Measurements from ENCODE around the gene VARS2.
"Not testable (repeated sequence)": the region's sequence is repeated elsewhere in the genome, so short reads cannot be mapped to it uniquely, and the experiment has no call there.

DNA sequence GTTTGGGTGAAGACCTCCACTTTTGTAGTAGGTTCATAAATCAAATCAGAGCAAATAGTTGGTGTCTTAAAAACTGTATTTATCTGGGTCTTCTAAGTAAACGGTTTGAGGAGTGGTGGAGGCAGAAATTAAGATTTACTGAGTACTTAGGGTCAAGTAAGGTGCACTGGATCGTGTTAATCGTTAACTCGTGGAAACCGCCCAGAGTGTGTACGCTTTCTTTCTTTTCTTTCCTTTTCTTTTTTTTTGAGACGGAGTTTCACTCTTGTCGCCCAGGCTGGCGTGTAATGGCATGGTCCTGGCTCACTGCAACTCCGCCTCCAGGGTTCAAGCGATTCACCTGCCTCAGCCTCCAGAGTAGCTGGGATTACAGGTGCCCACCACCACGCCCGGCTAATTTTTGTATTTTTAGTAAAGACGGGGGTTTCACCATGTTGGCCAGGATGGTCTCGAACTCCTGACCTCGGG is 6.7 kb upstream of the VARS2 start:
- TF ChIP-seq, protein P1, sequence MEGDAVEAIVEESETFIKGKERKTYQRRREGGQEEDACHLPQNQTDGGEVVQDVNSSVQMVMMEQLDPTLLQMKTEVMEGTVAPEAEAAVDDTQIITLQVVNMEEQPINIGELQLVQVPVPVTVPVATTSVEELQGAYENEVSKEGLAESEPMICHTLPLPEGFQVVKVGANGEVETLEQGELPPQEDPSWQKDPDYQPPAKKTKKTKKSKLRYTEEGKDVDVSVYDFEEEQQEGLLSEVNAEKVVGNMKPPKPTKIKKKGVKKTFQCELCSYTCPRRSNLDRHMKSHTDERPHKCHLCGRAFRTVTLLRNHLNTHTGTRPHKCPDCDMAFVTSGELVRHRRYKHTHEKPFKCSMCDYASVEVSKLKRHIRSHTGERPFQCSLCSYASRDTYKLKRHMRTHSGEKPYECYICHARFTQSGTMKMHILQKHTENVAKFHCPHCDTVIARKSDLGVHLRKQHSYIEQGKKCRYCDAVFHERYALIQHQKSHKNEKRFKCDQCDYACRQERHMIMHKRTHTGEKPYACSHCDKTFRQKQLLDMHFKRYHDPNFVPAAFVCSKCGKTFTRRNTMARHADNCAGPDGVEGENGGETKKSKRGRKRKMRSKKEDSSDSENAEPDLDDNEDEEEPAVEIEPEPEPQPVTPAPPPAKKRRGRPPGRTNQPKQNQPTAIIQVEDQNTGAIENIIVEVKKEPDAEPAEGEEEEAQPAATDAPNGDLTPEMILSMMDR (IDR thresholded peaks at IDR 0.05) = not testable (repeated sequence)
- not testable (repeated sequence) for TF ChIP-seq POLR2A (IDR thresholded peaks at IDR 0.05)

All from lower leg skin (tissue), 3 donors.